Activated T-cell treated with anti-CD3 and anti-CD28 coated beads, Interleukin-2, amount 50 U/mL, for 1 hour (primary cell): ENCODE data around the gene EVI5L.
"Not testable (repeated sequence)": the region's sequence is repeated elsewhere in the genome, so short reads cannot be mapped to it uniquely, and the experiment has no call there.

Experiments used
- DNase-seq: peaks from one replicate; pipeline ENCODE4 v3.0.0-alpha.2; 2020

EVI5L gene

GRCh38 chr19:7874897-7875273 is 44.9 kb downstream of the EVI5L start:
- DNase-seq = no peak

GRCh38 chr19:7877249-7877836 is 47.3 kb downstream of the EVI5L start:
- no peak for DNase-seq

DNA sequence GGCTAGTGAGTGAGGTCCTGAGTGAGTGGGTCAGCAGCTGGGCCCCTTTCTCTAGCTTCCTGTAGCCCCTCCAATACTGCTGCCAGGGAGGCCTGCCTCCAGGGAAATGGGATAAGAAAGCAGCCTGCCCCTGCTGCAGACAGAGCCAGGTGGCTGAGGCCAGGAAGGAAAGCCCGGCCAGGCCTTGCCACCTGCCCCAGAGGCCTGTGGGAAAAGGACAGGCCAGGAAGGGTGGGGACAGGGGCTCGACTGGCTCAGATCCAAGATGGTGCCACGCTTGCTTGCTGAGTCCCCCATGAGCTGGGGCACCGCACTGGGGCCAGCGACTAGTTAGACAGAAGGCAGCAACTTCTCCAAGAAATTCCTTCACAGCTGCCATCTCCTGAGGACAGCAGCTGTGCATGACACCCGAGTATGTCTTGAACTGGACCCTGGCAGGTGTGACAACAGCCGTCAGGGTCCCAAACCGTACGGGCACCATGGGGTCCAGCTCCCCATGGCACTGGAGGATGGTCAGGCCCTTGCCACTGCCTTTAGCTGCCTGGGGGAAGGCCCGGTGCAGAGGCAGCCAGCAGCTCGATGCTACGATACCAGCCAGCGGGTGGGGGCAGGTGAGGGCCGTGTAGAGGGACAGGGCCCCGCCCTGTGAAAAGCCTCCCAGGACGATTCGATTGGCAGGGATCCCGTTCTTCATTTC is 49.2 kb downstream of the EVI5L start:
- DNase-seq = no peak

- DNase-seq = no peak
Observed at GRCh38 chr19:7879836-7880235, 49.8 kb downstream of the EVI5L start.

GRCh38 chr19:7881910-7882309 is 51.9 kb downstream of the EVI5L start:
- no peak for DNase-seq

GRCh38 chr19:7883105-7883504 is 53.1 kb downstream of the EVI5L start:
- no peak for DNase-seq

DNA sequence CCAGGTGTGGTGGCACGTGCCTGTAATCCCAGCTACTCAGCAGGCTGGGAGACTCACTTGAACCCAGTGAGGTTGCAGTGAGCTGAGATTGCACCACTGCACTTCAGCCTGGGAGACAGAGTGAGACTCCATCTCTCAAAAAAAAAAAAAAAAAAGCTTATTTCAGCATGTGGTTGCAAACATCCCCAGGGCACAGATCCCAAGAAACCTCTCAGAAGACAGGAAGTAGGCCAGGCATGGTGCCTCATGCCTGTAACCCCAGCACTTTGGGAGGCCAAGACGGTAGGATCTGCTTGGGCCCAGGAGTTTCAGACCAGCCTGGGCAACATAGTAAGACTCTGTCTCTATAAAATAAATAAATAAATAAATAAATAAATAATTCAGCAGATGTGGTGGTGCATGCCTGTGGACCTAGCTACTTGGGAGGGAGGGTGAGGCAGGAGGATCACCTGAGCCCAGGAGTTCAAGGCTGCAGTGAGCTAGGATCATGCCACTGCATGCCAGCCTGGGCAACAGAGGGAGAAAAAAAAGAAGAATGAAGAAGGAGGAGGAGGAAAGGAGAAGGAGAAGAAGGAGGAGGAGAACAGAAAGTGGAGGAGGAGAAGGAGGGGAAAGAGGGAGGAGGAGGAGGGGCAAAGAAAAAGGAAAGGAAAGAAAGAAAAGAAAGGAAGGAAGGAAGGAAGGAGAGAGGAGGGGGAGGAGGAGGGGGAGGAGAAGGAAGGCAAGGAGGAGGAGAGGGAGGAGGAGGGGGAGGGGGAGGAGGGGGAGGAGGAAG is 54.0 kb downstream of the EVI5L start:
- DNase-seq = no peak

DNA sequence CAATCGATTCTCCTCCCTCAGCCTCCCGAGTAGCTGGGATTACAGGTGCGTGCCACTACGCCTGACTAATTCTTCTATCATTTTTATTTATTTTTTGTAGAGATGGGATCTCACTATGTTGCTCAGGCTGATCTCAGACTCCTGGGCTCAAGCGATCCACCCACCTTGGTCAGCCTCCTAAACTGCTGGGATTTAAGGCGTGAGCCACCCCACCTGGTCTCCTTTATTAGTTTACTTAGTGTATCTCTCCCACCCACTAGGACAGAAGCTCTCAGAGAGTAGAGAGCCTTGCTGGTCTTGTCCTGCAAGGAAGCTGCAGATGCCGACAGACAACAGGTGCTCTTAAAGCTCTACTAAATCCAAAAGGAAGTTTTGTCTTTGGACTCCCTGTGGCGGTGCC is 55.8 kb downstream of the EVI5L start:
- no peak for DNase-seq

- DNase-seq = no peak
Observed at GRCh38 chr19:7887408-7888144, 57.6 kb downstream of the EVI5L start.

- peak; percentile 49 for DNase-seq
Observed at GRCh38 chr19:7888145-7888825, 58.3 kb downstream of the EVI5L start, which contains the start of gene LRRC8E. LRRC8E (plus strand) TSS chr19:7888510; CDS start chr19:7895604, 7,094 bp downstream.

GRCh38 chr19:7888826-7889217 is 58.8 kb downstream of the EVI5L start:
- no peak for DNase-seq

- not testable (repeated sequence) for DNase-seq
Observed at GRCh38 chr19:7893362-7894101, 63.5 kb downstream of the EVI5L start.

GRCh38 chr19:7894612-7895309 is 64.7 kb downstream of the EVI5L start:
- DNase-seq = no peak

- DNase-seq = no peak
Observed at GRCh38 chr19:7895565-7895964, 65.5 kb downstream of the EVI5L start.

GRCh38 chr19:7897292-7897691 is 67.3 kb downstream of the EVI5L start:
- no peak for DNase-seq

DNA sequence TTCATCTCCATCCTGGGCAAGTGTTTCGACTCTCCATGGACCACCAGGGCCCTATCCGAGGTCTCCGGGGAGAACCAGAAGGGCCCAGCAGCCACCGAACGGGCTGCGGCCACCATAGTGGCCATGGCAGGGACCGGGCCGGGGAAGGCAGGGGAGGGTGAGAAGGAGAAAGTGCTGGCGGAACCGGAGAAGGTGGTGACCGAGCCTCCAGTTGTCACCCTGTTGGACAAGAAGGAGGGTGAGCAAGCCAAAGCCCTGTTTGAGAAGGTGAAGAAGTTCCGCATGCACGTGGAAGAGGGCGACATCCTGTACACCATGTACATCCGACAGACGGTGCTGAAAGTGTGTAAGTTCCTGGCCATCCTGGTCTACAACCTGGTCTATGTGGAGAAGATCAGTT is 68.9 kb downstream of the EVI5L start:
- no peak for DNase-seq

- DNase-seq = no peak
Observed at GRCh38 chr19:7899751-7900378, 69.8 kb downstream of the EVI5L start.

GRCh38 chr19:7900401-7900870 is 70.4 kb downstream of the EVI5L start:
- DNase-seq = no peak

DNA sequence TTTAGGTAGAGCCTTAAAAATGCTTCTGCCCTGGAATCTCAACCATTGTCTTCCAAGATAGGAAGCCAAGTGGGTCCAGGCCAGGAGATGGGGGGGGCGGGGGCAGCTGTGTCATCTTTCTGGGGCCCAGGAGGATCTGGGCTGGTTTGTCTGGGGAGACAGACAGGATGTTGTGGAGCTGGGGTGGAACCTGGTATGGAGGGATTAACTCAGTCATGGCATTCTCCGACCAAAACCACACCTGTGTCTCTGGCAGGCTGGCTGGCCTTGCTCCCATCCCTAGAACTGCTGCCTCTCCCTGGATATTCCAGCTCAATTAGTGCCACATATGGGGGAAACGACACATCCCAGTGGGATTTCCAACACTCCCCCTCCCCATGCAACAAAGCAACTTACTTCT is 70.9 kb downstream of the EVI5L start:
- DNase-seq = no peak

GRCh38 chr19:7901337-7901736 is 71.3 kb downstream of the EVI5L start:
- no peak for DNase-seq

- no peak for DNase-seq
Observed at GRCh38 chr19:7902796-7903243, 72.8 kb downstream of the EVI5L start.
